Adrenal gland (tissue), 5 donors: Measurements from ENCODE around the gene CLEC6A.

Experiments used
- CTCF ChIP-seq, 6 experiments: fragments of 450-650 bp in 4 of 6; fragments of 200-600 bp in 2 of 6; sonication (generic) in 1 of 6; IDR thresholded peaks; 1 replicate in 5 of 6; 2 replicates in 1 of 6; pipeline versions ENCODE4 v1.5.1 to v1.8.0; 2016 to 2021; ENCODE audit warnings: antibody characterized with exemption in 6 of 6, mild to moderate bottlenecking in 2 of 6, moderate library complexity in 1 of 6
- POLR2A ChIP-seq, 2 donors: fragments of 450-650 bp; IDR thresholded peaks; one replicate each; pipeline ENCODE4 v1.6.1; 2017; ENCODE audit warnings: antibody characterized with exemption in 2 of 2, mild to moderate bottlenecking in 2 of 2, moderate library complexity in 1 of 2
- donor health status: DM: no; HTN: no; CAD: no.

GRCh38 chr12:8455271-8455670, 491 bp upstream of the CLEC6A start:
- TF ChIP-seq POLR2A (IDR thresholded peaks at IDR 0.05): no peak
- no peak for TF ChIP-seq CTCF (IDR thresholded peaks at IDR 0.05)
